Stimulated activated CD4-positive, alpha-beta T cell treated with anti-CD3 and anti-CD28 coated beads, Interleukin-1b, Interleukin-23, amount 100 ng/mL, for 4 hours (primary cell): ENCODE measurements around the gene USP7.
"Not testable (repeated sequence)": the region's sequence is repeated elsewhere in the genome, so short reads cannot be mapped to it uniquely, and the experiment has no call there.

Experiments
- DNase-seq, 2 donors: peaks; one replicate each; pipeline ENCODE4 v3.0.0-alpha.2; 2020; ENCODE audit warnings: low read depth in 2 of 2

Gene USP7

GRCh38 chr16:8878523-8878911 lies 85.2 kb downstream of the USP7 start:
- DNase-seq, result no peak

- DNase-seq, result no peak
These were observed 85.7 kb downstream of the USP7 start for GRCh38 chr16:8877894-8878522.

- DNase-seq, result not testable (repeated sequence)
These were observed 88.4 kb downstream of the USP7 start for GRCh38 chr16:8875317-8875716.

GRCh38 chr16:8874388-8874787 lies 89.3 kb downstream of the USP7 start:
- no peak for DNase-seq

GRCh38 chr16:8873866-8874195 lies 89.9 kb downstream of the USP7 start:
- not testable (repeated sequence) for DNase-seq

- DNase-seq, result no peak
These were observed 90.5 kb downstream of the USP7 start for GRCh38 chr16:8872967-8873865.

GRCh38 chr16:8872071-8872470 lies 91.6 kb downstream of the USP7 start:
- DNase-seq, result no peak

GRCh38 chr16:8869988-8870241 lies 93.8 kb downstream of the USP7 start:
- DNase-seq, result not testable (repeated sequence)

- DNase-seq, result no peak
These were observed 94.3 kb downstream of the USP7 start for GRCh38 chr16:8869212-8869987.

- peak; percentile 63 to 72 for DNase-seq
These were observed 95.1 kb downstream of the USP7 start, which contains the start of gene CARHSP1 for GRCh38 chr16:8868416-8869211. CARHSP1 (minus strand) TSS chr16:8869006; CDS start chr16:8859328, 9,678 bp downstream.

- peak in 1 of 2 donors; percentile 32 for DNase-seq
These were observed 95.7 kb downstream of the USP7 start for GRCh38 chr16:8867932-8868415.

- no peak for DNase-seq
These were observed 96.3 kb downstream of the USP7 start for GRCh38 chr16:8867216-8867931.

GRCh38 chr16:8866884-8867215 lies 96.9 kb downstream of the USP7 start:
- DNase-seq, result no peak

- DNase-seq, result no peak
These were observed 97.4 kb downstream of the USP7 start for GRCh38 chr16:8866118-8866883.

- no peak for DNase-seq
These were observed 98.4 kb downstream of the USP7 start for GRCh38 chr16:8865145-8865882.

GRCh38 chr16:8864480-8865110 lies 99.1 kb downstream of the USP7 start:
- DNase-seq, result no peak

- DNase-seq, result no peak
These were observed 99.9 kb downstream of the USP7 start for GRCh38 chr16:8863594-8864424.
